A549 (cell line): ENCODE results near the gene CFAP99. TPM values are rescaled to one million over a fixed set of nuclear protein-coding genes. Genes with fewer than 3 reads are reported as not detected.

Source experiments
- ATAC-seq, 2 experiments: fragments of 200-7000 bp in 1 of 2; fragments of >200 bp in 1 of 2; cut with Nextera tagmentation in 1 of 2; cut with Tn5 transposase in 1 of 2; 3 replicates each; pipeline versions ENCODE4 v1.8.0 to v1.9.1; 2018 to 2020; ENCODE audit warnings: mild to moderate bottlenecking in 1 of 2, moderate library complexity in 1 of 2
- CTCF ChIA-PET: fragments of 300-600 bp; sonication (Branson Sonifier 250); formaldehyde crosslinking; extraction: SDS; loops from one replicate; lab custom pipeline; 2021; ENCODE audit warnings: antibody characterized with exemption, inconsistent platforms; lab: Yijun Ruan, JAX
- POLR2A ChIA-PET: fragments of 350-600 bp; formaldehyde crosslinking; extraction: SDS; loops from one replicate; lab custom pipeline; 2021; ENCODE audit warnings: antibody characterized with exemption, inconsistent platforms; lab: Yijun Ruan, JAX
- DNase-seq, 2 experiments: peaks; one replicate each; pipeline versions ENCODE4 v3.0.0 to v3.0.0-alpha.2; 2011 to 2016; ENCODE audit warnings: low read depth in 1 of 2, low spot score in 1 of 2
- FAIRE-seq: peaks from 2 replicates; lab custom pipeline; 2011; peaks lifted over from hg19 to GRCh38; lab: Jason Lieb, UNC
- H3K27ac ChIP-seq, 2 experiments: fragments of >200 bp; sonication (Bioruptor Twin); formaldehyde crosslinking; 3 replicates each; pipeline ENCODE4 v1.5.1; 2016 to 2017
- H3K4me1 ChIP-seq: fragments of >200 bp; sonication (Bioruptor Twin); formaldehyde crosslinking; 3 replicates; pipeline ENCODE4 v1.6.1; 2016
- H3K4me2 ChIP-seq: fragments of >200 bp; sonication (Bioruptor Twin); formaldehyde crosslinking; 3 replicates; pipeline ENCODE4 v1.6.1; 2016
- H3K4me3 ChIP-seq: fragments of >200 bp; sonication (Bioruptor Twin); formaldehyde crosslinking; 3 replicates; pipeline ENCODE4 v1.5.1; 2016
- H3K9me3 ChIP-seq: fragments of >200 bp; sonication (Bioruptor Twin); formaldehyde crosslinking; 3 replicates; pipeline ENCODE4 v1.6.1; 2016
- CBX8 ChIP-seq: fragments of 200-600 bp; sonication (generic); IDR thresholded peaks from 2 replicates; pipeline ENCODE4 v1.6.1; 2016
- CEBPB ChIP-seq, 2 experiments: fragments of >200 bp in 1 of 2; sonication (Bioruptor Twin) in 1 of 2; formaldehyde crosslinking in 1 of 2; IDR thresholded peaks; 2 replicates each; pipeline ENCODE4 v1.6.1; 2012 to 2016
- CHD4 ChIP-seq: fragments of 200-600 bp; sonication (generic); IDR thresholded peaks from 2 replicates; pipeline ENCODE4 v1.6.1; 2016; ENCODE audit warnings: antibody characterized with exemption, mild to moderate bottlenecking, borderline replicate concordance
- ELK1 ChIP-seq: fragments of 150-350 bp; IDR thresholded peaks from 2 replicates; pipeline ENCODE4 v1.6.1; 2014; ENCODE audit warnings: low read depth, mild to moderate bottlenecking, low read length
- ESRRA ChIP-seq: fragments of 150-350 bp; IDR thresholded peaks from 2 replicates; pipeline ENCODE4 v1.6.1; 2014; ENCODE audit warnings: mild to moderate bottlenecking, low read length, borderline replicate concordance
- FOXS1 ChIP-seq: fragments of 250-450 bp; sonication (Bioruptor Pico); IDR thresholded peaks from 2 replicates; pipeline ENCODE4 v1.5.0; 2020; ENCODE audit warnings: mild to moderate bottlenecking, moderate library complexity
- HEYL ChIP-seq: fragments of 250-450 bp; sonication (Bioruptor Pico); IDR thresholded peaks from 2 replicates; pipeline ENCODE4 v1.8.0; 2021; ENCODE audit warnings: mild to moderate bottlenecking, moderate library complexity
- JUN ChIP-seq, 2 experiments: fragments of >200 bp; sonication (Bioruptor Twin); formaldehyde crosslinking; IDR thresholded peaks; 2 replicates in 1 of 2; 3 replicates in 1 of 2; pipeline ENCODE4 v1.6.1; 2016 to 2017
- KDM5A ChIP-seq: fragments of 200-600 bp; sonication (generic); IDR thresholded peaks from 2 replicates; pipeline ENCODE4 v1.6.1; 2016; ENCODE audit warnings: antibody characterized with exemption, mild to moderate bottlenecking
- MAZ ChIP-seq: fragments of 150-350 bp; IDR thresholded peaks from 2 replicates; pipeline ENCODE4 v1.6.1; 2014; ENCODE audit warnings: antibody characterized with exemption, low read depth, low read length, borderline replicate concordance
- NFE2L2 ChIP-seq: fragments of 150-350 bp; conservative IDR thresholded peaks from 2 replicates; pipeline ENCODE4 v1.6.1; 2014; ENCODE audit warnings: low read length
- NPAS2 ChIP-seq: fragments of 250-450 bp; sonication (Bioruptor Pico); IDR thresholded peaks from 2 replicates; pipeline ENCODE4 v1.8.0; 2022; ENCODE audit warnings: mild to moderate bottlenecking, moderate library complexity, borderline replicate concordance
- PHF8 ChIP-seq: fragments of 200-600 bp; sonication (generic); IDR thresholded peaks from 2 replicates; pipeline ENCODE4 v1.6.1; 2016; ENCODE audit warnings: low read depth, mild to moderate bottlenecking, antibody characterized with exemption, moderate library complexity, borderline replicate concordance
- POLR2A ChIP-seq: IDR thresholded peaks from 2 replicates; pipeline ENCODE4 v1.6.1; 2012; ENCODE audit warnings: mild to moderate bottlenecking, low read length
- POLR2AphosphoS2 ChIP-seq: conservative IDR thresholded peaks from 2 replicates; pipeline ENCODE4 v1.6.1; 2012; ENCODE audit warnings: low read length, improper control_type of control experiment, inconsistent platforms
- RARB ChIP-seq: fragments of 250-450 bp; sonication (Bioruptor Pico); IDR thresholded peaks from 2 replicates; pipeline ENCODE4 v1.8.0; 2021; ENCODE audit warnings: mild to moderate bottlenecking, moderate library complexity
- RCOR1 ChIP-seq: fragments of 150-350 bp; IDR thresholded peaks from 2 replicates; pipeline ENCODE4 v1.6.1; 2014; ENCODE audit warnings: antibody characterized with exemption, low read length, low read depth
- REST ChIP-seq: fragments of 200-600 bp; sonication (generic); IDR thresholded peaks from 2 replicates; pipeline ENCODE4 v1.6.1; 2016; ENCODE audit warnings: antibody characterized with exemption, mild to moderate bottlenecking, moderate library complexity
- RFX5 ChIP-seq: fragments of 450-650 bp; IDR thresholded peaks from 2 replicates; pipeline ENCODE4 v1.7.1; 2014; ENCODE audit warnings: antibody characterized with exemption, mild to moderate bottlenecking, moderate library complexity
- RNF2 ChIP-seq: fragments of 200-600 bp; sonication (generic); IDR thresholded peaks from 2 replicates; pipeline ENCODE4 v1.6.1; 2016; ENCODE audit warnings: low read depth, mild to moderate bottlenecking, antibody characterized with exemption, moderate library complexity, borderline replicate concordance
- SMC3 ChIP-seq: fragments of >200 bp; sonication (Bioruptor Twin); formaldehyde crosslinking; IDR thresholded peaks from 3 replicates; pipeline ENCODE4 v1.6.1; 2018; ENCODE audit warnings: inconsistent platforms
- TFCP2L1 ChIP-seq: fragments of 250-450 bp; sonication (Bioruptor Pico); IDR thresholded peaks from 2 replicates; pipeline ENCODE4 v1.5.0; 2021; ENCODE audit warnings: mild to moderate bottlenecking
- ZFP36 ChIP-seq: fragments of 450-650 bp; IDR thresholded peaks from 2 replicates; pipeline ENCODE4 v1.6.1; 2014; ENCODE audit warnings: borderline replicate concordance; ENCODE audit not compliant: partially characterized antibody
- ZNF302 ChIP-seq: fragments of 250-450 bp; sonication (Bioruptor Pico); IDR thresholded peaks from 2 replicates; pipeline ENCODE4 v1.9.0; 2021; ENCODE audit warnings: inconsistent platforms, mild to moderate bottlenecking, moderate library complexity
- ZSCAN20 ChIP-seq: fragments of 250-450 bp; sonication (Bioruptor Pico); IDR thresholded peaks from 2 replicates; pipeline ENCODE4 v1.8.0; 2022; ENCODE audit warnings: mild to moderate bottlenecking, moderate library complexity
- WGBS: methylation state at CpG from one replicate; pipeline ENCODE4 v1.1.6; 2017; ENCODE audit errors: missing lambda C conversion rate; 5-methylcytosine and 5-hydroxymethylcytosine counted together
- polyA plus RNA-seq, 4 experiments: library from polyadenylated mRNA; depleted of rRNA in 3 of 4; stranded (reverse); fragments of >200 nt; fragmentation: RNase III in 1 of 4; extraction: RNeasy Plus Mini Kit Qiagen cat#74134 plus additional on column Dnase treatment in 1 of 4; gene quantifications; 2 replicates in 3 of 4; 3 replicates in 1 of 4; pipeline ENCODE4 v1.2.3, GENCODE V29; 2011 to 2017
- TF ChIP-seq, protein P1 (sequence below): IDR thresholded peaks from 2 replicates; pipeline ENCODE4 v1.6.1; 2012; ENCODE audit warnings: low read depth, borderline replicate concordance
- TF ChIP-seq, protein P2 (sequence below): fragments of 250-450 bp; sonication (Bioruptor Pico); IDR thresholded peaks from 2 replicates; pipeline ENCODE4 v1.5.0; 2020; ENCODE audit warnings: low read depth, mild to moderate bottlenecking, moderate library complexity
- TF ChIP-seq, protein P3 (sequence below): fragments of >200 bp; sonication (Bioruptor Twin); formaldehyde crosslinking; IDR thresholded peaks from 3 replicates; pipeline ENCODE4 v1.6.1; 2016

The CFAP99 gene
- polyA plus RNA-seq, 2 of the 4 experiments (the other 2 are of a cell fraction) = 0.09 TPM; not detected in 1

DNA sequence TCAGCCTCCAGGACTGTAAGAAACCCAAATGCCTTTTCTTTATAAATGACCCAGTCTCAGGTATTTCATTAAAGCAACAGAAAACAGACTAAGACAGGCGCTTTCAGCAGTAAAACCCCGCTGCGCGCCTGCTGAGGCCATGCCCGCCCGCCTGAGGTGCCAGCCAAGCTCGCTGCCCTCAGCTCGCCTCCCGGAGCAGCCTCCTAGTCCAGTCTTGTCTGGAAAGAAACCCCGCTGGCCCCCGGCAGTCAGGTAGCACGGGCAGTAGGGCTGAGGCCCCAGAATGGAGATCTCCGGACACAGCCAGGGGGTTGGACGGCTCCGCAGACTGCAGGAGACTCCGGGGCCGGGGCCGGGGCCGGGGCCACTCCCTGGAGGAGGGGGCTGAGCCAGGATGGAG lies 32.0 kb upstream of the CFAP99 start:
- ChIA-PET CTCF (interaction anchor here (1.2 kb wide), 1 partner anchor 130 kb away, joined by 3 read pairs; no protein-coding TSS in a partner anchor), POLR2A (no interaction called here)
- Histone ChIP-seq H3K4me2 (no peak overlapping the region), H3K4me3 (no peak overlapping the region), H3K27ac (no peak overlapping the region), H3K9me3 (no peaks in the 10 kb centered on the region), H3K4me1 (no peaks in the 10 kb centered on the region)
- WGBS = 94% methylated on average over 9 of the region's 19 CpGs
- TF ChIP-seq ELK1 (no peak), ZSCAN20 (CRISPR knock-in tag) (no peak), RNF2 (no peak), JUN (IDR thresholded peaks at IDR 0.05) (no peak), PHF8 (no peak), ZFP36 (no peak), TFCP2L1 (CRISPR knock-in tag) (no peak), POLR2AphosphoS2 (no peak), RFX5 (no peak), CEBPB (IDR thresholded peaks at IDR 0.05) (no peak), RARB (CRISPR knock-in tag) (no peak), KDM5A (no peak), POLR2A (no peak), CBX8 (no peak), CHD4 (no peak)
- TF ChIP-seq, protein P1, sequence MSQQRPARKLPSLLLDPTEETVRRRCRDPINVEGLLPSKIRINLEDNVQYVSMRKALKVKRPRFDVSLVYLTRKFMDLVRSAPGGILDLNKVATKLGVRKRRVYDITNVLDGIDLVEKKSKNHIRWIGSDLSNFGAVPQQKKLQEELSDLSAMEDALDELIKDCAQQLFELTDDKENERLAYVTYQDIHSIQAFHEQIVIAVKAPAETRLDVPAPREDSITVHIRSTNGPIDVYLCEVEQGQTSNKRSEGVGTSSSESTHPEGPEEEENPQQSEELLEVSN = no peak
- TF ChIP-seq, protein P2, sequence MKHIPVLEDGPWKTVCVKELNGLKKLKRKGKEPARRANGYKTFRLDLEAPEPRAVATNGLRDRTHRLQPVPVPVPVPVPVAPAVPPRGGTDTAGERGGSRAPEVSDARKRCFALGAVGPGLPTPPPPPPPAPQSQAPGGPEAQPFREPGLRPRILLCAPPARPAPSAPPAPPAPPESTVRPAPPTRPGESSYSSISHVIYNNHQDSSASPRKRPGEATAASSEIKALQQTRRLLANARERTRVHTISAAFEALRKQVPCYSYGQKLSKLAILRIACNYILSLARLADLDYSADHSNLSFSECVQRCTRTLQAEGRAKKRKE (CRISPR knock-in tag) = no peak
- DNase-seq = no peak
- no peak for ATAC-seq
- no peak for FAIRE-seq

- H3K4me3 ChIP-seq = no peak overlapping the region
- ChIA-PET POLR2A (no interaction called here), CTCF (interaction anchor here (1.2 kb wide), 1 partner anchor 130 kb away, joined by 3 read pairs; no protein-coding TSS in a partner anchor)
- H3K27ac ChIP-seq = no peak overlapping the region
- no peak for FAIRE-seq
- H3K4me1 ChIP-seq = no peaks in the 10 kb centered on the region
- no peak overlapping the region for H3K4me2 ChIP-seq
- TF ChIP-seq HEYL (CRISPR knock-in tag) = no peak
- no peak for TF ChIP-seq NPAS2
- TF ChIP-seq SMC3 = no peak
- TF ChIP-seq, protein P3, sequence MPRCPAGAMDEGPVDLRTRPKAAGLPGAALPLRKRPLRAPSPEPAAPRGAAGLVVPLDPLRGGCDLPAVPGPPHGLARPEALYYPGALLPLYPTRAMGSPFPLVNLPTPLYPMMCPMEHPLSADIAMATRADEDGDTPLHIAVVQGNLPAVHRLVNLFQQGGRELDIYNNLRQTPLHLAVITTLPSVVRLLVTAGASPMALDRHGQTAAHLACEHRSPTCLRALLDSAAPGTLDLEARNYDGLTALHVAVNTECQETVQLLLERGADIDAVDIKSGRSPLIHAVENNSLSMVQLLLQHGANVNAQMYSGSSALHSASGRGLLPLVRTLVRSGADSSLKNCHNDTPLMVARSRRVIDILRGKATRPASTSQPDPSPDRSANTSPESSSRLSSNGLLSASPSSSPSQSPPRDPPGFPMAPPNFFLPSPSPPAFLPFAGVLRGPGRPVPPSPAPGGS = no peak
- TF ChIP-seq REST = no peak
- no peak for TF ChIP-seq ESRRA
- TF ChIP-seq NFE2L2 = no peak
- TF ChIP-seq MAZ = no peak
- TF ChIP-seq RNF2 = no peak
- TF ChIP-seq FOXS1 = no peak
- TF ChIP-seq RCOR1 = no peak
- TF ChIP-seq JUN (IDR thresholded peaks at IDR 0.05) = no peak
- no peak for TF ChIP-seq CHD4
- no peak for TF ChIP-seq ELK1
- no peak for TF ChIP-seq ZNF302
- no peak for ATAC-seq
- WGBS = 80% methylated on average over 2 of the region's 17 CpGs
- DNase-seq = no peak
- H3K9me3 ChIP-seq = no peaks in the 10 kb centered on the region
These were observed 31.5 kb upstream of the CFAP99 start for GRCh38 chr4:2387218-2387617.
